ENCODE measurements around the gene SLC25A25.

SLC25A25 gene

GRCh38 chr9:128144239-128145181, 76.5 kb downstream of the SLC25A25 start:
- no peak for DNase-seq (ENCODE audit: extremely low read depth, low read depth)
- no peak for TF ChIP-seq CTCF (IDR thresholded peaks at IDR 0.05; ENCODE audit: low read depth, low read length)

- DNase-seq (ENCODE audit: extremely low read depth, low read depth): no peak
- TF ChIP-seq CTCF (IDR thresholded peaks at IDR 0.05; ENCODE audit: low read depth, low read length): no peak
These were observed 77.5 kb downstream of the SLC25A25 start for GRCh38 chr9:128145536-128145935.

GRCh38 chr9:128145951-128146351, 77.9 kb downstream of the SLC25A25 start:
- no peak for TF ChIP-seq CTCF (IDR thresholded peaks at IDR 0.05; ENCODE audit: low read depth, low read length)

DNA sequence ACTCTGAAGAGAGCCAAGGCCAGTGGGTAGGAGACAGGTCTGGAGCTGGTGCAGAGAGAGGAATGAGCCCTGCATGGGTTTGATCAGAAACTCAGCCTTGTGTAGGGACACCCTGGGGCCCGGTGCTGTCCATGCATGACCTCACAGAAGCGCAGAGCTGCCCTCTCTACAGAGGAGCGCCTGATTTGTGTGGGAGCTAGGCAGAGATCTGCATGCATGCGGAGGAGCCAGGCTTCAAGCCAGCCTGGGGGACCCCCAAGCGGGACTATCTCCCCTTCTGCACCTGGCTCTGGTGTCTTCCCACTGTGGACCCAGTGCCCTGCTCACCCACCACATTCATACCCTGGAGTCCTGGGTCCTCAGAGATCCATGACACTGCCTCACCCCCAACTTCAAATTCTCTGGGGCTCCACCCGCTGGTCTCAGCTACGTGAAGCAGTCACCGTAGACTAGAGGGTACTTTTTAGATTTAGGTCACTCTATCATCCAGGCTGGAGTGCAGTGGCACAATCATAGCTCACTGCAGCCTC, 78.6 kb downstream of the SLC25A25 start:
- TF ChIP-seq CTCF (IDR thresholded peaks at IDR 0.05; ENCODE audit: low read depth, low read length): no peak
- DNase-seq (ENCODE audit: extremely low read depth, low read depth): no peak

More at GRCh38 chr9:128145951-128146351, 77.9 kb downstream of the SLC25A25 start:
- DNase-seq (ENCODE audit: extremely low read depth, low read depth): no peak

- DNase-seq (ENCODE audit: extremely low read depth, low read depth): no peak
- TF ChIP-seq CTCF (IDR thresholded peaks at IDR 0.05; ENCODE audit: low read depth, low read length): no peak
These were observed 80.5 kb downstream of the SLC25A25 start for GRCh38 chr9:128148509-128149000.

- DNase-seq (ENCODE audit: extremely low read depth, low read depth): no peak
- TF ChIP-seq CTCF (IDR thresholded peaks at IDR 0.05; ENCODE audit: low read depth, low read length): no peak
These were observed 81.1 kb downstream of the SLC25A25 start, which contains the start of gene LCN2 for GRCh38 chr9:128149001-128149701. Gene LCN2 (plus strand): TSS chr9:128149453. CDS start chr9:128149526, 73 bp downstream.
